Measurements from ENCODE around the gene CDH13.

Gene CDH13

DNA sequence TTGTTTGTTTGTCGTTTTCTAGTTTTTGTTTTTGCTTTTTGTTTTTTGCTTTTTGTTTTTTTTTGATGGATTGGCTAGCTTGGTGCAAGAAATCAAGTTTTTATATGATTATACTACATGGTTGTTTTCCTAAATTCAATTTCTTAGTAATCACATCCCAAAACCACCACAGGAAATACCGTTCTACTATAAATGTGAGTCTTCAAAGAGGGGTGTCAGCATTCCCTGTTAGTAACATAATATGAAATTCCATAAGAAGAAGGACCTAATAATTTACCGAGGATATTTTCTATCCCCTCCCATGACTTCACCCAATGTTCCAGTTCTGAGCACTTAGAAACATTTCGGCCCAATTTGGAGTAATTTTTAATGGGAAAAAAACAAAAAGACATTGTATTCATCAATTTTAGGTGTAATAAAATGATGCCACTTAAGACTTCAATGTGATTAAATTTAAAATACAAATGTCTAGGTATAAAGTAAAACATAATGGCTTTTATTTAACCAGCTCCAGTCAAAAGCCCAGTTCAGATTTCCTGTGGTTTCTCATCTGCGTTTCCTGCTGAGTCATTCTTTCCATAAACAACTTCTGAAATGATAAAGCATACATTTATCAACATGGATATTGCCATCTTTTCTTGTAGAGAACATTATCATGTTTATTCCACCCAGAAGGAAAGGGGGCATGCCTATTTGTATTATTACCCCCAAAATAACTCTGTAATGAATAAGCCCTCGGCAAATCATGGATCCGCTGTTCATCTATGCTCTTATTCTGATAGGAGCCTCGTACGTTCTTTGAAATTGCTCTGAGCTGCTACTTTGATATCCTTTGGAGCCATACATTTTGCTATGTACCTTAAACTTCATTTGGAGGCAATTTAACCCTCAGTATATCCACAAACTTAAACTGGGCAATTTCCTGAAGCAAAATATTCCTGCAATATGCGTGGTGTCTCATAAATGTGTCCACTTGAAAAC lies 1209.1 kb downstream of the CDH13 start:
- TF ChIP-seq SIN3A (IDR thresholded peaks at IDR 0.05; ENCODE audit: borderline replicate concordance, insufficient read depth, low read length), result no peak
- no peak for TF ChIP-seq POLR2AphosphoS5 (IDR thresholded peaks at IDR 0.05; ENCODE audit: low read depth, low read length)
- TF ChIP-seq TAF1 (IDR thresholded peaks at IDR 0.05; ENCODE audit: borderline replicate concordance, insufficient read depth, low read length), result no peak

GRCh38 chr16:83837566-83837965 lies 1210.8 kb downstream of the CDH13 start:
- TF ChIP-seq POLR2AphosphoS5 (IDR thresholded peaks at IDR 0.05; ENCODE audit: low read depth, low read length) (no peak), REST (IDR thresholded peaks at IDR 0.05; ENCODE audit: insufficient read depth in 1 of 2, low read depth in 2 of 2, low read length in 2 of 2) (no peak), TAF1 (IDR thresholded peaks at IDR 0.05; ENCODE audit: borderline replicate concordance, insufficient read depth, low read length) (no peak), FOXP2 (optimal IDR thresholded peaks at IDR 0.05; ENCODE audit: borderline replicate concordance, extremely low read depth, extremely low read length, insufficient read depth) (no peak), SIN3A (IDR thresholded peaks at IDR 0.05; ENCODE audit: borderline replicate concordance, insufficient read depth, low read length) (no peak)

- TF ChIP-seq POLR2AphosphoS5 (IDR thresholded peaks at IDR 0.05; ENCODE audit: low read depth, low read length), result no peak
- no peak for TF ChIP-seq FOXP2 (optimal IDR thresholded peaks at IDR 0.05; ENCODE audit: borderline replicate concordance, extremely low read depth, extremely low read length, insufficient read depth)
- no peak for TF ChIP-seq SIN3A (IDR thresholded peaks at IDR 0.05; ENCODE audit: borderline replicate concordance, insufficient read depth, low read length)
- no peak for TF ChIP-seq TAF1 (IDR thresholded peaks at IDR 0.05; ENCODE audit: borderline replicate concordance, insufficient read depth, low read length)
- no peak for TF ChIP-seq REST (IDR thresholded peaks at IDR 0.05; ENCODE audit: insufficient read depth in 1 of 2, low read depth in 2 of 2, low read length in 2 of 2)
Observed at GRCh38 chr16:83838151-83838550, 1211.4 kb downstream of the CDH13 start.

DNA sequence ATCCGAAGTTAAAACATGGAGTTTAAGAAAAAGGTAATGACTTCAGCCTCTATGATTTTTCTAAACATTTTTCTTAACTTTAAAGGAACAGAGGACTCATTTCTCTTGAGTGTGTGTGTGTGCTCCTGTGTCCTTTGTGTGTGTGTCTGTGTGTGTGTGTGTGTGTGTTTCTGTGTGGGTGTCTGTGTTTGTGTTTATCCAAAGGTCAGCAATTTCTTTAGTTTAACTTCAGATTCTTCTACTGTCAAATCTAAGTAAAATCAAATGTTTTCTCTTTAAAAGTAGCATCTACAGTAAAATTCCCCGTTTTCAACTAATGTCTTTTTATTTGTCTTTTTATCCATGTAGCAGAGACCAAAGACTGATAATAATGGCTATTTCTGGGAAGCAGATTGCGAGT lies 1212.8 kb downstream of the CDH13 start:
- TF ChIP-seq POLR2AphosphoS5 (IDR thresholded peaks at IDR 0.05; ENCODE audit: low read depth, low read length) (no peak), TAF1 (IDR thresholded peaks at IDR 0.05; ENCODE audit: borderline replicate concordance, insufficient read depth, low read length) (no peak), SIN3A (IDR thresholded peaks at IDR 0.05; ENCODE audit: borderline replicate concordance, insufficient read depth, low read length) (no peak), REST (IDR thresholded peaks at IDR 0.05; ENCODE audit: insufficient read depth in 1 of 2, low read depth in 2 of 2, low read length in 2 of 2) (no peak), FOXP2 (optimal IDR thresholded peaks at IDR 0.05; ENCODE audit: borderline replicate concordance, extremely low read depth, extremely low read length, insufficient read depth) (no peak)

DNA sequence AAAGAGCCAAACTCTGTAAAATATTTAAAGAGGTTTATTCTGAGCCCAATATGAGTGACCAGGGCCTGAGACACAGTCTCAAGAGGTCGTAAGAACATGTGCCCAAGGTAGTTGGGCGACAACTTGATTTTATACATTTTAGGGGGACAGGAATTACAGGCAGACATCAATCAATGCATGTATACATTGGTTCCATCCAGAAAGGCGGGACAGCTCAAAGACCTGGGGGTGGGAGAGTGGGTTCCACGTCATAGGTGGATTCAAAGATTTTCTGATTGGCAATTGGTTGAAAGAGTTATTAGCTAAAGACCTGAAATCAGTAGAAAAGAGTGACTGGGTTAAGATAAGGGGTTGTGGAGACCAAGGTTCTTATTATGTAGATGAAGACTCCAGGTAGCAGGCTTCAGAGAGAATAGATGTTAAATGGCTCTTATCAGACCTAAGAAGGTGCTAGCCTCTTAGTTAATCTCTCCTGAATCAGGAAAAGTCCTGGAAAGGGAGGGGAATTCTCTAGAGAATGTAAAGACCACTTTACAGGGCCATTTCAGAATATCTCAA lies 1213.4 kb downstream of the CDH13 start:
- TF ChIP-seq SIN3A (IDR thresholded peaks at IDR 0.05; ENCODE audit: borderline replicate concordance, insufficient read depth, low read length) (no peak), FOXP2 (optimal IDR thresholded peaks at IDR 0.05; ENCODE audit: borderline replicate concordance, extremely low read depth, extremely low read length, insufficient read depth) (no peak), POLR2AphosphoS5 (IDR thresholded peaks at IDR 0.05; ENCODE audit: low read depth, low read length) (no peak), REST (IDR thresholded peaks at IDR 0.05; ENCODE audit: insufficient read depth in 1 of 2, low read depth in 2 of 2, low read length in 2 of 2) (no peak), TAF1 (IDR thresholded peaks at IDR 0.05; ENCODE audit: borderline replicate concordance, insufficient read depth, low read length) (no peak)
